GM12865 (cell line): ENCODE results near the gene PTPRR.

Experiments
- DNase-seq: peaks from one replicate; pipeline ENCODE4 v3.0.0; 2010; ENCODE audit warnings: low read depth
- H3K4me3 ChIP-seq: 2 replicates; pipeline ENCODE4 v1.5.1; 2011; ENCODE audit warnings: mild to moderate bottlenecking, low read depth, low read length, control low read depth
- TF ChIP-seq, protein P1 (sequence below): IDR thresholded peaks from 2 replicates; pipeline ENCODE4 v1.5.1; 2011; ENCODE audit warnings: low read length, control low read depth, low read depth, inconsistent platforms; ENCODE audit not compliant: insufficient read depth; ENCODE audit errors: missing control alignments

Gene PTPRR

DNA sequence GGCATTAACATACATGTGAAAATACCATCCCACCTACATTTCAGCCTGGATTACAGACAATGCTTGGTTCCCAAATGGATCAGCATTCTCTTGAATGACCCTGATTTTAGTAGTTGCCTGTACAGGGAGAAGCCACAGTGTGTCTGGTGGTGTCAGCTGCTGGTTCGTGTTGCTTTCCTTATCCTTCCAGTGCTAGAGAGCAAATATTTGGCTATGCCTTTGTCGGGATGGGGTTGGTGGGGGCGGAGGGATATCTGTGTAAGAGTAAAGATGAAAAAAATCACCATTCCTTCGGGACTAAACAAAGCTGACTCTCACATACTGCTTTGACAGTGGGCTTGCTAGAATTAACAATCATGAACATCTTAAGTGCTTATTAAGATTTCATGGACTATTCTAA is 96.0 kb downstream of the PTPRR start:
- no peak for DNase-seq
- TF ChIP-seq, protein P1, sequence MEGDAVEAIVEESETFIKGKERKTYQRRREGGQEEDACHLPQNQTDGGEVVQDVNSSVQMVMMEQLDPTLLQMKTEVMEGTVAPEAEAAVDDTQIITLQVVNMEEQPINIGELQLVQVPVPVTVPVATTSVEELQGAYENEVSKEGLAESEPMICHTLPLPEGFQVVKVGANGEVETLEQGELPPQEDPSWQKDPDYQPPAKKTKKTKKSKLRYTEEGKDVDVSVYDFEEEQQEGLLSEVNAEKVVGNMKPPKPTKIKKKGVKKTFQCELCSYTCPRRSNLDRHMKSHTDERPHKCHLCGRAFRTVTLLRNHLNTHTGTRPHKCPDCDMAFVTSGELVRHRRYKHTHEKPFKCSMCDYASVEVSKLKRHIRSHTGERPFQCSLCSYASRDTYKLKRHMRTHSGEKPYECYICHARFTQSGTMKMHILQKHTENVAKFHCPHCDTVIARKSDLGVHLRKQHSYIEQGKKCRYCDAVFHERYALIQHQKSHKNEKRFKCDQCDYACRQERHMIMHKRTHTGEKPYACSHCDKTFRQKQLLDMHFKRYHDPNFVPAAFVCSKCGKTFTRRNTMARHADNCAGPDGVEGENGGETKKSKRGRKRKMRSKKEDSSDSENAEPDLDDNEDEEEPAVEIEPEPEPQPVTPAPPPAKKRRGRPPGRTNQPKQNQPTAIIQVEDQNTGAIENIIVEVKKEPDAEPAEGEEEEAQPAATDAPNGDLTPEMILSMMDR = no peak
- no peak overlapping the region for H3K4me3 ChIP-seq

DNA sequence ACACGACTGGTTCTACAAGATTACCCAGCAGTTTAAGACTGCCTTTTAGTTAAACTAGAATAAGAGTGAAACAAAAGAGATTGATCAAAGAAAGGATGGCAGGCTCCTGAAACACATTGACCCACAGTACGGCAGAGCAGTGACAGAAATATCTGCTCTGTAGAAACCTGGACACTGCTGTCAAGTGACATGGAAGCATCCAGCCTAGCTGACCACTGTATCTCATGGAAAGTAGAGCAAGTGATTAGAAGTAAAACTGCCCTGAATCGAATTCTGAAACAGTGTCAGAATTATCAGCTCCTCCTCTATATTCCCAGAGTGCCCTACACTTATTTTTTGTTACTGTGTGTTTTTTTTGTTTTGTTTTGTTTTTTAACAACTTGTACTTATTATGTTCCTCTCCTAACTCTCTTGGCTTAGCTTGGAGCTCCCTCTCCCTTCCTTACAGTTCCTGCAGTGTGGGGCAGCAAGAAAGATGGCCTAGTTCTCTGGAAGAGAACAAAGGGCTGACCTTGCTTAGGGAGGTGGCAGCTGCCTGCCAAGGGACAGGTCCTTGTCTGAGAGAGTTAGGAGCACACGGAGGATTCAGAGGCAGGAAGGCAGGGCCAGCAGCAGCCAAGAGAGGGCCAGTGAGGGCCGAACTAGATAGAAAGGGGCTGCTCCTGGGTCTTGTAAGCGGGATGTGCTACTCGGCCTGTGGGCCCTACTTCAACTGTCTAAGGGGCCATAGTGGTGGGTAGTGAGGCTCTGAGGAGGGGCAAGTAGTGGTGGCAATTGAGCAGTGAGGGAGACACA is 97.2 kb downstream of the PTPRR start:
- no peak for DNase-seq
- TF ChIP-seq, protein P1 = no peak
- H3K4me3 ChIP-seq = no peak overlapping the region

DNA sequence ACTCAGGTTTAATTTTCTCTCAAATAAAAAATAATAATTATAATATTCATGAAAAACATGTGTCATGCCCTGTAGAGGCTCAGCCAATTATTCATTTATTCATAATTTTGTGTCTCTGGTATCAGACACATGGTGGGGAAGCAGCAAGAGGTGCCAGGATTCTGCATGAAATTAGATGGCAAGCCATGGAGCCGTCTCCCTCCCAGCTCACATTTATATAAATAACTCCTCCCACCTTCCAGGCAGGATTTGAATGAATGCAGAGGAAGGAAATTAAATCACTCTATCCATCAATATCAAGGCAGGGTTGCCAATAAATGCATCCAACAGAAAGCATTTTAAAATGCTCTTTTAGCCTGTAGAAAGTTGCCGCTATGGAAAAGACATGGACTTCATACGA is 98.1 kb downstream of the PTPRR start:
- TF ChIP-seq, protein P1 = no peak
- no peak overlapping the region for H3K4me3 ChIP-seq
- no peak for DNase-seq

DNA sequence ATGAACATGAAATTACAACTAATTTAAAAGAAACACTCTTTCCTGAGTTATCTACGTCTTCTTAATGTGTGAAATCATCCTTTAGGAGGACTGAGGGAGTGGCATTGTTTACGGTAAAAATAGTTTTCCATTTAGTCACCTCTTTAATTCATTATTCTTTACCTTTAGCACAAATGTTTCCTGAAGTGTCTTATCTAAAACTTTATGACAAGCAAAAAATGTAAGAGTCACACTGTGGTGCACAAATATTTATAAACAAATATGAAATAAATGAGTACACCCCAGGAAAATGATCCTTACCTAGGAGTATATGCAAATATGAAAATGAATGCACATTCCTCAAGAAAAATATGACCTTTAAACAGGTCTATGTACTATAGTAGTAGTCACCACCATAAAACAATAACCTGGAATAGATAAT is 104.6 kb downstream of the PTPRR start:
- no peak for DNase-seq
- TF ChIP-seq, protein P1 = no peak
- H3K4me3 ChIP-seq = no peak overlapping the region

DNA sequence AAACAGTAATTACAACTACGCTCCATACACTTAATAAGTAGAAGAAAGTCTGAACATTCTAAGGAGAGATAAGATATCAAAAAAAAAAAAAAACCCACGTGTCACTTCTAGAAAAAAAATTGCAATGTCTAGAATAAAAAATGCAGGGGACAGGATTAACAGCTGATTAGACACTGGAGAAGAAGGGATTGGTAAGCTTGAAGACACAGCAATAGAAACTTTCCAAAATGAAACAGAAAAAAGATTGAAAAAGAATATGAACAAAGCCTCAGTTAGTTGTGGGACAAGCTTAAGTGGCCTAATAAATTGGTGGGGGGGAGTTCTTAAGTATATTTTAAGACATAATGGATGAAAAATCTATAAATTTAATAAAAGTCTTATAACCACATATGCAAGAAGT is 105.5 kb downstream of the PTPRR start:
- TF ChIP-seq, protein P1 = no peak
- no peak for DNase-seq

DNA sequence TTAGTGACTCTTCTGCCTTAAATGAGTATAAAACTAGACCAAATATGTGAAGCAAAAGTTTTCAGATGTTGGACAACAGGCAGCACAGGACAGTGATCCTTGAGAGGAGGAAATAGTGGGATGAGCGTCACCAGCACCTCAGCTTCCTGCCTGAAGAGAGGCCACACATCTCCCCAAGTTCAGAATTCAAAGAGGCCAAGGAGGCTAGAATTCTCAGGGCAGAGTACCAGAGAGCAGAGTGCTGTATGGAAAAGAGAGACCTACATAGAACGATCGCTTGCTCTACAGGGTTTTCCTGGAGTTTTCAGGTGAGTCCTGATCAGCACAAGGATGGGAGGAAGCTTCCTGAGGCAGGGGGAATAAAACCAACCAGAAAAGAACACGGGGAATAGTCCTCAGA is 107.0 kb downstream of the PTPRR start:
- H3K4me3 ChIP-seq = no peak overlapping the region
- TF ChIP-seq, protein P1 = no peak
- DNase-seq = no peak

More for the DNA sequence above, 105.5 kb downstream of the PTPRR start:
- no peak overlapping the region for H3K4me3 ChIP-seq

DNA sequence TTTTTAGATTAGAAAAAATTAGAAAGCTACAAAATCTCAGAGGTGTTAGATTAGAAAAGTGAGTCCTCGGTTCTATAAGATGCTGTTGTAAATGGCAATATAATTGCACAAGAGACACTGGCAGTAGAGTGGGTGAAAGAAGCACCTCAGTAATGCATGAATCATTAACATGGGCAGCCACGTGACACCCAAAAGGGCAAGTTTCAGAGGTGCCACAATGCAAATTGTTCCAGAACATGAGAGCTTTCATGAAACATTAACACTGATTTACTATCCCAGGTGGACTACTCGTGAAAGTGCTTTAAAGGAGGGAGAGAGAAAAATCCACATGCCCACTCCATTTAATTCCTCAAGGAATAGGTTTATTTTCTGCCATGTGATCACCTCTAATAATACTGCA is 108.4 kb downstream of the PTPRR start:
- DNase-seq = no peak
- TF ChIP-seq, protein P1 = no peak
- H3K4me3 ChIP-seq = no peak overlapping the region
